ENCODE results near the gene MOV10L1.

Gene MOV10L1

GRCh38 chr22:50176850-50177536, 87.2 kb downstream of the MOV10L1 start:
- DNase-seq (ENCODE audit: low read depth), result no peak

GRCh38 chr22:50177537-50178470, 88.0 kb downstream of the MOV10L1 start:
- no peak for DNase-seq (ENCODE audit: low read depth)

GRCh38 chr22:50178471-50178864, 88.7 kb downstream of the MOV10L1 start:
- DNase-seq (ENCODE audit: low read depth), result no peak

- no peak for DNase-seq (ENCODE audit: low read depth)
Measured at GRCh38 chr22:50178871-50179869, 89.4 kb downstream of the MOV10L1 start.

GRCh38 chr22:50179937-50180726, 90.3 kb downstream of the MOV10L1 start:
- no peak for DNase-seq (ENCODE audit: low read depth)

- DNase-seq (ENCODE audit: low read depth), result no peak
Measured at GRCh38 chr22:50180727-50181521, 91.1 kb downstream of the MOV10L1 start.

- no peak for DNase-seq (ENCODE audit: low read depth)
Measured at GRCh38 chr22:50182176-50183081, 92.6 kb downstream of the MOV10L1 start.

- no peak for DNase-seq (ENCODE audit: low read depth)
Measured at GRCh38 chr22:50183141-50183971, 93.5 kb downstream of the MOV10L1 start.

- DNase-seq (ENCODE audit: low read depth), result no peak
Measured at GRCh38 chr22:50184004-50184901, 94.4 kb downstream of the MOV10L1 start.

- DNase-seq (ENCODE audit: low read depth), result no peak
Measured at GRCh38 chr22:50184902-50185374, 95.1 kb downstream of the MOV10L1 start.

- DNase-seq (ENCODE audit: low read depth), result no peak
Measured at GRCh38 chr22:50185375-50186087, 95.7 kb downstream of the MOV10L1 start, which contains the start of gene TRABD. Gene TRABD, plus strand, starts transcription at chr22:50185913. Its CDS starts 7,148 bp downstream, at chr22:50193061.

- DNase-seq (ENCODE audit: low read depth), result no peak
Measured at GRCh38 chr22:50186181-50186714, 96.4 kb downstream of the MOV10L1 start.

GRCh38 chr22:50186761-50187523, 97.1 kb downstream of the MOV10L1 start:
- no peak for DNase-seq (ENCODE audit: low read depth)

GRCh38 chr22:50188356-50188755, 98.5 kb downstream of the MOV10L1 start:
- DNase-seq (ENCODE audit: low read depth), result no peak

- DNase-seq (ENCODE audit: low read depth), result no peak
Measured at GRCh38 chr22:50189184-50189848, 99.5 kb downstream of the MOV10L1 start.

Measured in CMK (cell line).